Stimulated activated CD8-positive, alpha-beta memory T cell treated with anti-CD3 and anti-CD28 coated beads, Interleukin-4, amount 100 ng/mL, for 1 hour (primary cell): ENCODE measurements around the gene NCF2.

ENCODE experiments used
- DNase-seq, 2 donors: peaks; one replicate each; pipeline ENCODE4 v3.0.0-alpha.2; 2020; ENCODE audit warnings: low read depth in 2 of 2, low spot score in 1 of 2

The NCF2 gene

DNA sequence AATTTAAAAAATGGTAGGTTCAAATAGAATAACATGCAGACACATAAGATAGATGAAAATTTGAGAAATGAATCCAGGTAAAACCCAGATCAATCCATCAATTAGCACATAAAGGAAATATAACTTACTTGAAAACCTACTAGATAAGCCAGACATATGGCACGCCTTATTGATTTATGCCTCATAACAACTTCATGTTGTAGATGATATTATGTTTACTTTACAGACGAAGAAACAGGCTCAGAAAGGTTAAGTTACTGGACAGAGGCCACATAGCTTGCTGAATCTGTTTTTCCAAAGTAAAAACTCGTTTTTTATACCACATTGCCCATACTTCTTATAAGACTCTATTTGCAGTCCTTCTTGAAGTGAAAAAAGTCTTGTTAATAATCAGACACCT lies 22.1 kb upstream of the NCF2 start:
- no peak for DNase-seq

DNA sequence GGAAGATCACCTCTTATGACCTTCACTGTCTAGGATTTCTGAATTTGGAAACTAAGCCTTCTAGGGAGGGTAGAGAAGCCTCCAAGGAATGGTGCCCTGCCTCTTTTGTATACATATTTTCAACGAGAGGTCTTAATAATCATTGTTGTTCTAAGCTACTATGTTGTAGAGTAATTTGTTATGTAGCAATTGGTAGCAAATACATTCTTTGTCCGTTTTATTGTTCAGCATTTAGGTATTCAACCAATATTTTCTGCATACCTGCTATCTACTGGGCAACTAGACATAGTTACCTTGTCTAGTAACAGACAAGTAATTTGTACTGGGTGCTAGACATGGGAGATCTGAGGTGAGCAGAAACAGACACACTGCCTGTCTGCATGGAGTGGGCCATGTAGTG lies 20.8 kb upstream of the NCF2 start:
- no peak for DNase-seq

GRCh38 chr1:183609759-183610452 lies 19.6 kb upstream of the NCF2 start:
- DNase-seq = no peak

- DNase-seq = no peak
These were observed 19.1 kb upstream of the NCF2 start for GRCh38 chr1:183609313-183609712.

DNA sequence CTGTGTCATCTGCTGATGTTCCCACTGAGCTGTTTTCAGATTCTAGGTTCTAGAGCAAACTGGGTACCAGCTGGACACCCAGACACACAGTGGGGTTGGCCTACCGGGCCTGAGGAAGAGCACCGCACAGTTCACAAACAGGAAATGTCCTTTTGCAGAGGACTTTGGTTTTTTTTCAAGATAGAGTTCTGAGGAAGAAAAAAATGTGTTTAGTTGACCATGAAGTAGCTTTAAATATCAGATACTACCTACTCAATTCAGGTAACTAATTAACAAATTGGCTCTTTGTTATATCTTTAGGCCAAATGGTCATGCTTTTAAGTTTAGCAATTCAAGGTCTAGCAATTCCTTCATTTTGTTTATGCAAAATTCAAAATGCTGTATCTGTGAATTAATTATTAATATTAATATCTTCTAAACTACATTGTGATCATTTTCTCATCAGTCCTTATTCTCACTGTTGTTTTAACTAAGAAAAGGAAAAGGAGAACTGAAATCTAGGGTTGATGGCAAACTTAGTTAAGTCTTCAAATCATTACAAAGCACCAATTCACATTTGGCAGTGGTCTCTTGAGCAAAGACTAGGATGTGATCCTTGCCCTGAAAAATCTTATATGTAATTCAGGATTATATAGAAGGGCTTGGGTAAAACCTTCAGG lies 17.2 kb upstream of the NCF2 start:
- no peak for DNase-seq

DNA sequence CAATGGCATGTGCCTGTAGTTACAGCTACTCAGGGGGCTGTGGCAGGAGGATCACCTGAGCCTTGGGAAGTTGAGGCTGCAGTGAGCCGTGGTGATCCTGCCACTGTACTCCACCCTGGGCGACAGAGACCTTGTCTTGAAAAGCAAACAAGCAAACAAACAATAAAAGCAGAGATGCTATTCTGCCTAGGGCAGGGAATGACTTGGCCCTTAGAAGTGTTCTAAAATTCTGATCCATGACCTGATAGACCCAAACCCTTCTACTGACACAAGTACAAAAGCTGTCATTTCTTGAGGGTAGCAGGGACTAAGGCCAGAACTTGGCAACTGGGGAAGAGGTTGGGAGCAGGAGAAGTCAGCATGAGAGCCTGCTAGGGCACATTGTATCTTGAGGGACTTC lies 15.6 kb upstream of the NCF2 start:
- no peak for DNase-seq

DNA sequence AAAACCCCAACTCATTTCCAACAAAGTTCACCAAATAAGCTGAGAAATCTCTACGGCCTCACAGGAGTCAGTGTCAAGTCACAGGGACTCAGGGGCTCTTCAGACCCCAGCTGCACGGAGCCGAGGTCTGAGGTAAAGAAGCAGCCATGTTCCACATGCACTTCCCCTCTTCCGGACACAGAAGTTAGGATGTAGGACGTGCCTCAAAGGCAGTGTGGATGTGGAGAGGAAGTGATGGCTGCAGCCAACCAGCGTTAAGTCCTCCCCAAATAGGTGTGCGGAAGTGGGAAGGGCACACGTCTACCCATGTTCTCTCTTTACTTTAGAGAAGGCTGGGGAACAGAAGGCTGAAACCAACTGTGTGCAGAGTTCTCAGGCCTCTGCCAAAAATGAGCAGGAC lies 14.6 kb upstream of the NCF2 start:
- no peak for DNase-seq

DNA sequence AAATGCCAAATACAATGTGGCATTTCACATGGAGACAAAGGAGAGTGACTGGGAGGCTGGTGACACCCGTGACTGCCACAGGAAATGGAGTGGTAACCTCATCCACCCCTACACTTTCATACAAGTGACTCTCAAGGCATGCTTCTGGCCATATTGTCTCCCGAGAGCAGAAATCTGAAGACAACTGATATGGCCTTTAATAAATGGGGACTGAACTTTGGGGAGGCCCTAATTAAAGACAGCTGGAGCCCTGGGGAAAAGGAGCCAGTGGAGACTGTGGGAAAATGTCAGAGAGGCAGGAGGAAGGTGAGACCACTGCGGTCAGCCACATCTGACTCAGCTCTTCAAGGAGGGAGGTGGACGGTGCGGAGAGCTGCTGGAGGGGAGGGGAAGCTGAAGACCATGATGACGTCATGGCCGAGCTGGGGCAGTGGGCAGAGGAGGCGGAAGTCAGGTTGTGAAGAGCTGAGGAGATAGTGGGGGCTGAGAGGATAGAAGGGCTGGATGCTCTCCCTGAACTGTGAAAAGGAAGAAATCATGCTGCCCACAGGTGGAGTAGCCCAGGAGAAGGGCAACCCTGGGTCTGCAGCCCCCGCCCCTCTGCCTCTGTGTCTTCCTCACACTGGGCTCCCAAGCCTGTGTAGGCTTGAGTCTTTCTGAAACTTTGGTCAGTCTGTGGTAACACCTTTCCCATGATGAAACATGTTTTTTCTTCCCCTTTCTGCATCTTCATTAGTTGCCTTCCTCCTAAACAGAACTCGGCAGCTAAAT lies 14.0 kb upstream of the NCF2 start:
- DNase-seq = no peak

DNA sequence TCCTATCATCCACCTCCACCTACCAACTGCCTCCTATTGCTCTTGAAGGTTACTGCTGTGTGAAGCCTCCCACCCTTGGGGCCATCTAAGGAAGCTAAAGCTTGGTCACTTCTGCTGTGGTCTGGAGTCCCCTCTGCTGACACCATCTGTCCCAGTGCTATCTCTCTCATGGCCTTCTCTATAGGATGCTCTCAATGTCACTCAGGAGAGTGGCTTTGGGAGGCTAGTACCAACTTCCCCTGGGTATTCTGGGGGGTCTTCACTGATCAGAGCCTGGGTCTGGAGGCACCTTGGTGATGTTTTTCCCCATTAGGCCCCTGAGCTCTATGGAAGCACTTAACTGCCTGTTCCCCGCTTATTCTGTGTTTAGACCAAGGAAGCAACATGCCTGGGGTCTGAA lies 12.3 kb upstream of the NCF2 start:
- DNase-seq = no peak

DNA sequence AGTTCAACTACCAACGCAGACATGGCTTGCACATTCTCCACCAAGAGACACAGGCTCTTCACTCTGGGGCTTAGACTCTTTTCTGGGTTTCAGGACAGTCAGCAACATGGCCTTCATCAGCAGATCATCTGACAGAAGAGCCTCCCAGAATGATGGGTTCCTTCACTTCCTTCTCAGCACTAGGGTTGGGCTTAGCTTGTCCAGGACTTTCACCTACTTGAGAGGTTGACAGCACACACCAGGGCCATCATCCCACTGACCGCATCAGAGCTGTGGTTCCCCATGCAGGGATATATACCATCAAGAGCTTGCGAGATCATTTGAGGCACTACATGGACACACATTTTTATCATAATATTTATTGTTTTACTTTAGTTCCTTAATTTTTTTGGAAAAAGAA lies 10.4 kb upstream of the NCF2 start:
- no peak for DNase-seq

DNA sequence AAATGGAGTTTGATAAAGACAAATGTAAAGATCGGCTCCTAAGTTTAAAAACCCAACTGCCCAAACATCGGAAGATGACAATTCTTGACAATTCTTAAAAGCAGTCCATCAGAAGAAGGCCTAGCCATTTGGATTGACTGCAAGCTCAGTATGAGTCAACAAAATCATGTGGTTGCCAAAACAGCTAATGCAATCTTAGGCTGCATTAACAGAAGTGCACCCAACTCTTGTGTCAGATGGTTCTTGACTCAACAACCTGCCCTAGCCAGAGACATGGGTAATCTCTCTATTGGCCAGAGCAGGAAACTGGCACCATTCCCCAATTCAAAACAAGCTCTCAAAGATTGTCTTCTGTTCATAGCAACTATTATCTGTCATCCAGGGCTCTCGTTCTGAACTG lies 9.9 kb upstream of the NCF2 start:
- DNase-seq = no peak

DNA sequence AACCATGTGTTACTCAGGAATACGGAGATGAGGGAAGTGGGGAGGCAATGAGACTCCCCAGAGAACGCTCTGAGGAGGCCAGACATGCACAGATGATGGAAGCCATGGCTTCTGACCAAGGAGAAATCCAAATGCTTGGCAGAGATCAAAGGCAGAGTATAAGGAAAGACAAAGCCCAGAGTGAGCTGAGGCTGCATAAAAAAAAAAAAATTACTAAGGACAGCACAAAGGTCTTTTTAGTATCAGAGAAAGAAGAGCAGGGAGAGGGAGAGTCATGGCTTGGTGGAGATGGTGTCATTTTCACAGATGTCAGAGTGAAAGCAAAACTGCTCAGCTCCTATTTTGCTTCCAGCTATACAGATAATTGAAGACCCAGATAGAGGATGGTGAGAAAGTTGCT lies 8.1 kb upstream of the NCF2 start:
- no peak for DNase-seq

- DNase-seq = no peak
These were observed 7.5 kb upstream of the NCF2 start for GRCh38 chr1:183597656-183598347.

- no peak for DNase-seq
These were observed 6.2 kb upstream of the NCF2 start for GRCh38 chr1:183596500-183596899.

DNA sequence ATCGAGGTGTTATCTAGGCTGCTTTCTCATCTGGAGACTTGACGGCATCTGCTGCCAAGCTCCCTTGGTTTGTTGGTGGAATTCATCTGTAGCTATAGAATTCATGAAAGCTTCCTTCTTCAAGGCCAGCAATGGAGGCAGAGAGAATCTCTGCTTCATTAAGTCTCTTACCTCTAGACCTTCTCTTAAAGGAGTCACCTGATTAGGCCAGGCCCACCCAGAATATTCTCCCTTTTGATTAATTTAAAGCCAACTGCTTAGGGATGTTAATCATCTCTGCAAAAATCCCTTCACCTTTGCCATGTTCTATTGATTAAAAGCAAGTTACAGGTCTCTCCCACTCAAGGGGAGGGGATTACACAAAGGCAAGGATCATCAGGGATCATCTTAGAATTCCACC lies 5.3 kb upstream of the NCF2 start:
- DNase-seq = no peak

DNA sequence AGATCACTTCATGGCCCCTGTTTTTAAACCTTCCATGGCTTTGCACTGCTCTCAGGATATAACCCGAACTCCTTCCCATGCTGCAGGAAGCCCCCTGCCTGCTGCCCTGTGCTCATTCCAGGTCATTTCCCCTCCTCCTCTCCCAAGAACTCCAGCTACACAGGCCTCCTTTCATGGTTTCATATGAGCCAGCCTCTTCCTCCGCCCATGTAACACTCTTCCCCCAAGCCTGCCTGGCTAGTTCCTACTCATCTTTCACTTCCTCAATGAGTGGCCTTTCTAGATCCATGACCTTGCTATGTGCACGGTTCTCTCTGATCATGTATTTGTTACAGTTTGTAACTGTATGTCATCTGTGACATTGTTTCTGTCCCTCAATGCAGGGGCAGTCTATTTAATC lies 3.1 kb upstream of the NCF2 start:
- DNase-seq = no peak

DNA sequence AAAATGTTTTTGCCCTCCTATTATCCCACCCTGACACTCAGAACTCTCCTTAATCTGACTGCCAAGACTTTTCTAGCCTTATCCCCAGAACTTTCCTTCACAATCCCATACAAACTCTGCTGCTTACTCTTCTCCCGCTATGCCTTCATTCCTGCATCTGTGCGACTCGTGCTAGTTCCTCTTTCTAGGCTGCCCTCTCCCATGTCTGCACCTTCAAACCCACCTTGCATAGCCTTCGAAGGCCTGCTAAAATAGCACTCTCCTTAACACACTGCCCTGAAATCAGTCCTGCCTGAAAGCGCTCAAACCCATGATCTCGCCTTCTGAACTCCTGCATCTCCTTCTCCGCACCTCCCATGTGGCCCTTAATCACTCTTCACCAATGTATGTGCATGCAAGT lies 2.5 kb upstream of the NCF2 start:
- DNase-seq = no peak

DNA sequence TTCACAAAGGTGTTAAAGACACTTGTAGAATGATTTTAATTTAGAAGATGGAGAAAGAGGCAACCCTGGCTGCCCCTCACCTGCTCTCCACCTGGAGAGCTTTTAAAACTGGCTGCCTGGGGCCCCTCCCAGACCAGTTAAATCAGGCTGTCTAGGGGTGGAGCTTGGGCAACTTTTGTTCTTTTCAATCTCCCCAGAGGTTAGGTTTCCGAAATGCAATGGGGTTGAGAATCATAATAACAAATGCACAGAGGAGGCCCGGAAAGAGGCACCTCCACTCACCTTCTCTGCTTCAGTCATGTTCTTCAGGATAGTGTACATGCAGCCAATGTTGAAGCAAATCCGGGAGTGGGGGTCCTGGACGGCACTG lies 400 bp downstream of the NCF2 start:
- DNase-seq = no peak

GRCh38 chr1:183589384-183589783 lies 875 bp downstream of the NCF2 start:
- no peak for DNase-seq

DNA sequence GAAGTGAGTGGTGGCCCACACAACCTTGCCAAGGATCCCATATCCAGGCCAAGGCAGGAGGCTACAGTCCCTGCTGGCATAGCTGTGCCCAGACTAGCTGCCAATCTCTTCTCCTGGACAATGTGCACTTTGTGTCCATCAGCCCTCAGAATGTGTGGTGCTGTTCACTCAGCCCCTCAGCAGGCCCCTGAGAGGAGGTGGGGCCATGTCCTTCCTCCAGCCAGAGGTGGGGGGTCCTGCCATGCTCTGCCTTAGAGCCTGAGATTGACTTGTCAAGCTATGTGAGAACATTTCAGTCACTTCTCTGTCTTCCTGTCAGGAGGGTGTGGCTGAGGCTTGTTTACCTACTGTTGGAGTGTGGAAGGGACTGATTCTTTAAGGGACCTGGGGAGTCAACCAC lies 1.4 kb downstream of the NCF2 start:
- DNase-seq = no peak

- DNase-seq = no peak
These were observed 3.3 kb downstream of the NCF2 start for GRCh38 chr1:183586926-183587325.

DNA sequence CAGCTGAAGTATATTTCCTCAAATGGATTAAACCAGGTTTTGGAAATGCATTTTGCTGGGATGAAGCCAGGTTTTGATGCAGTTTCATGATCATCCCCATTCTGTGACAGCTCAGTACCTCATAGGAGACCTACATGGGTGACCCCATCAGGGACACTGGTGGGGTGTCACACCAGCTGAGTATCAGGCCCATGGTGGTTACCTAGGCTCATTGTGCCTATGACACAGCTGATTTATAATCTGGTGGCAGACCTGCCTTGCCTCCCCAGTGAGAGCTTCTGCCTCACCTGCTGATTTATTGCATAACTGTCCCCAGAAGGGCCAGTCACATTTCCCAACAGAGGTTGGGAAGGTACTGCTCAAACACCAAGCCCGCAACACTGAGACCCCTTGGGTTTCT lies 3.8 kb downstream of the NCF2 start:
- no peak for DNase-seq
